GDM1 (cell line): ENCODE results near the gene IGFBP4.
A peak's percentile ranks its signal among the peaks of the same experiment; 100 is the strongest.

Source experiments
- DNase-seq: peaks from one replicate; lab custom pipeline; 2025; lab: John Stamatoyannopoulos, UW

The IGFBP4 gene

GRCh38 chr17:40471846-40472732 lies 28.8 kb downstream of the IGFBP4 start:
- no peak for DNase-seq

GRCh38 chr17:40472733-40473452 lies 29.6 kb downstream of the IGFBP4 start:
- DNase-seq, result no peak

GRCh38 chr17:40473573-40474365 lies 30.5 kb downstream of the IGFBP4 start:
- no peak for DNase-seq

- DNase-seq, result no peak
These were observed 31.3 kb downstream of the IGFBP4 start for GRCh38 chr17:40474419-40475002.

GRCh38 chr17:40475234-40475908 lies 32.1 kb downstream of the IGFBP4 start:
- no peak for DNase-seq

- no peak for DNase-seq
These were observed 34.5 kb downstream of the IGFBP4 start for GRCh38 chr17:40477796-40478195.

GRCh38 chr17:40478486-40478885 lies 35.2 kb downstream of the IGFBP4 start:
- no peak for DNase-seq

GRCh38 chr17:40479754-40480480 lies 36.7 kb downstream of the IGFBP4 start:
- peak; percentile 30 for DNase-seq

- DNase-seq, result peak; percentile 29
These were observed 37.3 kb downstream of the IGFBP4 start for GRCh38 chr17:40480501-40481003.

- no peak for DNase-seq
These were observed 37.9 kb downstream of the IGFBP4 start for GRCh38 chr17:40481106-40481505.

GRCh38 chr17:40482722-40483121 lies 39.5 kb downstream of the IGFBP4 start:
- no peak for DNase-seq

- no peak for DNase-seq
These were observed 40.4 kb downstream of the IGFBP4 start for GRCh38 chr17:40483679-40484078.

- no peak for DNase-seq
These were observed 41.2 kb downstream of the IGFBP4 start for GRCh38 chr17:40484285-40484972.

- DNase-seq, result no peak
These were observed 41.8 kb downstream of the IGFBP4 start for GRCh38 chr17:40484973-40485530.

GRCh38 chr17:40485851-40486521 lies 42.7 kb downstream of the IGFBP4 start:
- no peak for DNase-seq

- DNase-seq, result no peak
These were observed 43.5 kb downstream of the IGFBP4 start for GRCh38 chr17:40486522-40487370.

- no peak for DNase-seq
These were observed 44.2 kb downstream of the IGFBP4 start for GRCh38 chr17:40487371-40488020.
